PFSK-1 (cell line): Measurements from ENCODE around the gene ZNF407.

ENCODE experiments used
- FOXP2 ChIP-seq: optimal IDR thresholded peaks from 2 replicates; pipeline ENCODE3; 2011; ENCODE audit warnings: borderline replicate concordance, control low read depth, inconsistent platforms; ENCODE audit not compliant: insufficient read depth; ENCODE audit errors: extremely low read length, extremely low read depth
- POLR2AphosphoS5 ChIP-seq: IDR thresholded peaks from 2 replicates; pipeline ENCODE4 v1.6.1; 2012; ENCODE audit warnings: low read depth, mild to moderate bottlenecking, control low read depth, low read length, moderate library complexity
- REST ChIP-seq, 2 experiments: IDR thresholded peaks; 2 replicates each; pipeline versions ENCODE4 v1.6.1 to v1.8.0; 2011 to 2012; ENCODE audit warnings: low read depth in 2 of 2, low read length in 2 of 2, control low read depth in 1 of 2, inconsistent platforms in 1 of 2, mild to moderate bottlenecking in 1 of 2, moderate library complexity in 1 of 2; ENCODE audit not compliant: insufficient read depth in 1 of 2
- SIN3A ChIP-seq: IDR thresholded peaks from 2 replicates; pipeline ENCODE4 v1.6.1; 2012; ENCODE audit warnings: mild to moderate bottlenecking, low read length, moderate library complexity, borderline replicate concordance; ENCODE audit not compliant: insufficient read depth
- TAF1 ChIP-seq: IDR thresholded peaks from 2 replicates; pipeline ENCODE4 v1.6.1; 2012; ENCODE audit warnings: low read length, control low read depth, borderline replicate concordance; ENCODE audit not compliant: insufficient read depth

The ZNF407 gene

GRCh38 chr18:74840492-74841167 is 243.0 kb downstream of the ZNF407 start:
- TF ChIP-seq SIN3A (peak; percentile 26; the same call in 1 of the 2 replicates), TAF1 (no peak), POLR2AphosphoS5 (no peak), FOXP2 (peak; percentile 87)

- TF ChIP-seq SIN3A (no peak), REST (IDR thresholded peaks at IDR 0.05; ENCODE audit: insufficient read depth in 1 of 2, low read depth in 2 of 2, low read length in 2 of 2) (no peak), FOXP2 (no peak), TAF1 (no peak), POLR2AphosphoS5 (no peak)
Measured at GRCh38 chr18:74841248-74841647, 243.6 kb downstream of the ZNF407 start.

- TF ChIP-seq POLR2AphosphoS5: no peak
- no peak for TF ChIP-seq REST (IDR thresholded peaks at IDR 0.05; ENCODE audit: insufficient read depth in 1 of 2, low read depth in 2 of 2, low read length in 2 of 2)
- no peak for TF ChIP-seq SIN3A
- TF ChIP-seq TAF1: no peak
- TF ChIP-seq FOXP2: no peak
Measured at GRCh38 chr18:74849301-74849700, 251.6 kb downstream of the ZNF407 start.

GRCh38 chr18:74856434-74856833 is 258.8 kb downstream of the ZNF407 start:
- TF ChIP-seq REST (IDR thresholded peaks at IDR 0.05; ENCODE audit: insufficient read depth in 1 of 2, low read depth in 2 of 2, low read length in 2 of 2) (no peak), POLR2AphosphoS5 (no peak), FOXP2 (no peak), TAF1 (no peak), SIN3A (no peak)

- TF ChIP-seq POLR2AphosphoS5 (no peak), REST (IDR thresholded peaks at IDR 0.05; ENCODE audit: insufficient read depth in 1 of 2, low read depth in 2 of 2, low read length in 2 of 2) (no peak)
Measured at GRCh38 chr18:74856928-74857327, 259.3 kb downstream of the ZNF407 start.
